PC-3 (cell line): ENCODE measurements around the gene MIOX.

Experiments
- CTCF ChIP-seq: fragments of 300-600 bp; sonication (generic); conservative IDR thresholded peaks from 2 replicates; pipeline ENCODE4 v1.5.1; 2017; ENCODE audit warnings: antibody characterized with exemption, low read depth, mild to moderate bottlenecking, low read length
- EZH2phosphoT487 ChIP-seq: fragments of 300-600 bp; sonication (generic); IDR thresholded peaks from 2 replicates; pipeline ENCODE4 v1.6.1; 2018; ENCODE audit warnings: mild to moderate bottlenecking, antibody characterized with exemption, low read length, borderline replicate concordance

DNA sequence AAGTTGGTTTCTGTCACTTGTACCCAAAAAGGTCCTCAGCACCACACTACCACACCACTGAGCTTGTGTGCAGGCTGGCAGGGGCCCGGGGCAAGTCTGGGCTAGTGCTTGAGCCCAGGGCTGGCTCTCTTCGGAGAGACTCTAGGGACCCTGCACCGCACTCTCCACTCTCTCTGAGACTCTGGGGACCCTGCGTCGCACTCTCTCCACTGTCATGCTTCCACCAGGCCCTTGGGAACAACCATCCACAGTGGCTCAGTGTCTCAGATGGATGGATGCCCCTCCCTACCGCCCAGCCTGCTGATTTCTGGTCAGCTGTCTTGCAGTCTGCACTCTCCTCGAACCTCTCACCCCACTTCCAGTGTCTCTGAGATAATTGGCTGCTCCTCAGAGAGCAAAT is 9.8 kb upstream of the MIOX start:
- TF ChIP-seq CTCF (no peak), EZH2phosphoT487 (no peak)
